Ecto neural progenitor cell (in vitro differentiated cells): ENCODE data around the gene PCF11.
"Not testable (repeated sequence)": the region's sequence is repeated elsewhere in the genome, so short reads cannot be mapped to it uniquely, and the experiment has no call there.

Experiments used
- DNase-seq: peaks from one replicate; pipeline ENCODE4 v3.0.0-alpha.2; 2018; ENCODE audit warnings: low spot score

Gene PCF11

GRCh38 chr11:83156996-83157593, at the start of gene PCF11:
Gene PCF11 (plus strand): TSS chr11:83157131. CDS start chr11:83157440, 309 bp downstream.
- DNase-seq: no peak

GRCh38 chr11:83112886-83113285, 44.0 kb upstream of the PCF11 start:
- DNase-seq: no peak

- DNase-seq: no peak
Observed at GRCh38 chr11:83115026-83115425, 41.9 kb upstream of the PCF11 start.

- DNase-seq: no peak
Observed at GRCh38 chr11:83115551-83115950, 41.4 kb upstream of the PCF11 start.

- no peak for DNase-seq
Observed at GRCh38 chr11:83116015-83116641, 40.8 kb upstream of the PCF11 start.

GRCh38 chr11:83118814-83119213, 38.1 kb upstream of the PCF11 start:
- no peak for DNase-seq

- DNase-seq: no peak
Observed at GRCh38 chr11:83119216-83119615, 37.7 kb upstream of the PCF11 start.

- DNase-seq: no peak
Observed at GRCh38 chr11:83120327-83120726, 36.6 kb upstream of the PCF11 start.

GRCh38 chr11:83122050-83122449, 34.9 kb upstream of the PCF11 start:
- DNase-seq: no peak

GRCh38 chr11:83122766-83123165, 34.2 kb upstream of the PCF11 start:
- no peak for DNase-seq

GRCh38 chr11:83124636-83125424, 32.1 kb upstream of the PCF11 start:
- DNase-seq: no peak

- no peak for DNase-seq
Observed at GRCh38 chr11:83125577-83125976, 31.4 kb upstream of the PCF11 start.

GRCh38 chr11:83127310-83127637, 29.7 kb upstream of the PCF11 start:
- DNase-seq: no peak

- no peak for DNase-seq
Observed at GRCh38 chr11:83132191-83132590, 24.7 kb upstream of the PCF11 start.

GRCh38 chr11:83133266-83133665, 23.7 kb upstream of the PCF11 start:
- not testable (repeated sequence) for DNase-seq

- no peak for DNase-seq
Observed at GRCh38 chr11:83139310-83139709, 17.6 kb upstream of the PCF11 start.

GRCh38 chr11:83140691-83141455, 16.1 kb upstream of the PCF11 start:
- DNase-seq: no peak

- DNase-seq: no peak
Observed at GRCh38 chr11:83147895-83148294, 9.0 kb upstream of the PCF11 start.

GRCh38 chr11:83150450-83150849, 6.5 kb upstream of the PCF11 start:
- DNase-seq: no peak

GRCh38 chr11:83151274-83151977, 5.5 kb upstream of the PCF11 start:
- no peak for DNase-seq

GRCh38 chr11:83152264-83152663, 4.7 kb upstream of the PCF11 start:
- no peak for DNase-seq

GRCh38 chr11:83153764-83154163, 3.2 kb upstream of the PCF11 start:
- no peak for DNase-seq
